ENCODE measurements around the gene ZSCAN22.

ZSCAN22 gene

DNA sequence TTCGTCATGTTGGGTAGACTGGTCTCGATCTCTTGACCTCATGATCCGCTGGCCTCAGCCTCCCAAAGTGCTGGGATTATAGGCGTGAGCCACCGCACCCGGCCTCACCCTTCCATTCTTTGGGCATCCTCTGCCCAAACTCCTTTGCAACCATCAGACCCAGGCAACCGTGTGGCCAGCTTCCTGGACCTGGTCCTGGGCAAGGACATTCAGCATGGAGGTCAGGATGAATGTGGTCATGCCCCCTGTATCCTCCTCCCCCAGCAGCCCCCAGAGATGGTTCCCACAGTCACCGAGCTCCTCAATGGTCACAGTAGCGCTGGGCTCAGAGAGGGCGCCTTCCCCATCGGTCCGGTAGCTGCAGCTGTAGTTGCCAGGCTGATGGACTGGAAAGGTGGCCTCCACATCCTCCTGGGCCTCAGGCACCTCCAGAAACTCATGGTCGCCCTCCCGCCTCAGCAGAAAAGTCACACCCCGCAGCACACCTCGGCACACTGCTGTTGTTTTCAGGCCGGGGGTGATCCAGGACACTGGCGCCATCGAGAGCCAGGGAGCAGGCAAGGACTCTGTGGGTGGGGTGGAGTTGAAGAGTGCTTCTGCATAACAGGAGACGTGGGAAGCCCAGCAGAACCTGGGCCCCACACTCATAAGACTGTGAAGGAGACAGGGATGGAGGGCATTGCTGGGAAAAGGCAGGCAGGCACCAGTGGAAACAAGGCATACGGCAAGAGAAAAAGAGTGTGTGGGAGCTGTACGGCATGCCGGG lies 25.4 kb downstream of the ZSCAN22 start:
- no peak for DNase-seq
- no peak for TF ChIP-seq GATA1 (IDR thresholded peaks at IDR 0.05; ENCODE audit: low read depth, low read length)
- no peak for TF ChIP-seq POLR2A (IDR thresholded peaks at IDR 0.05; ENCODE audit: low read length)

DNA sequence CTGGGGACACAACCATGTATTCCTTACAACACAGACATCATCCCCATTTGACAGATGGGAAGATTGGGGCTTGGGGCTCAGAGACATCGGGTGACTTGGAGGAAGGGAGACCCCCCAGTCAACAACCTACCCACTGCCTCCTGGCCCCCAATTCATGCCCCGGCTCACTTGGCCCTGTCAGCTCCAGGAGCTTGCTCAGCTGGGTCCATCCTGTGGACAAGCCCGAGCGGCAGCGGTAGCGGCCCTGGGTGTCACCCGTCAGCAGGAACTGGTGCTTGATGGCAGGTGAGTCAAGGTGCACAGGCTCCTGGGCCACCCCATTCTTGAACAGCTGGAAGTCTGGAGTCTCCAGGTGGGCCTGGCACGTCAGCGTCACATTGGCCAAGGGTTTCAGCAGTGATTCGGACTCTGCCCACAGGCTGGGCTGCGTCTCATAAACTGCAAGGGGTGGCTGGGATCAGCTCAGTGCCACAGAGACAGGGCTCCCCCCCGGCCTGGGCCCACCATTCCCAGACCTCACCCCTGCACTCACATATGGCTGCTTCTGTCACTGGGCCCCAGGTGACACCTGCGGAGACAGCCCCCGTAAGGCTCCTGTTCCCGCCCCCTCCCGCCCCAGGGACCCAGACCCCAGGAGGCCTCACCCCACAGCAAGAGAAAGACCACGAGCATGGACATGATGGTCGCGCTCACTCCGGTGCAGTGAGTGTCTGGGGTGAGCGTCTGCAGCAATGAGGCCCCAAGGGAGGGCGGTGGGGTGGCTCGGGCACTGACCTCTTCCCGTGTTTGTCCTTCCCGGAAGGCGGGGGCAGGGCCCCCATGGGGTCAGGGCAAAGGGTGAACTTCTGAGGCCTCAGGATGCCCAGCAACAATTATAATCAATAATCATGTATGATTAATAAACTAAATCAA lies 26.2 kb downstream of the ZSCAN22 start, which contains the start of gene A1BG:
Gene A1BG, minus strand, starts transcription at position 733 of the 912 bp plus-strand sequence. Its CDS starts 55 bp downstream, at position 678.
- no peak for TF ChIP-seq GATA1 (IDR thresholded peaks at IDR 0.05; ENCODE audit: low read depth, low read length)
- TF ChIP-seq POLR2A (IDR thresholded peaks at IDR 0.05; ENCODE audit: low read length): no peak
- no peak for DNase-seq

DNA sequence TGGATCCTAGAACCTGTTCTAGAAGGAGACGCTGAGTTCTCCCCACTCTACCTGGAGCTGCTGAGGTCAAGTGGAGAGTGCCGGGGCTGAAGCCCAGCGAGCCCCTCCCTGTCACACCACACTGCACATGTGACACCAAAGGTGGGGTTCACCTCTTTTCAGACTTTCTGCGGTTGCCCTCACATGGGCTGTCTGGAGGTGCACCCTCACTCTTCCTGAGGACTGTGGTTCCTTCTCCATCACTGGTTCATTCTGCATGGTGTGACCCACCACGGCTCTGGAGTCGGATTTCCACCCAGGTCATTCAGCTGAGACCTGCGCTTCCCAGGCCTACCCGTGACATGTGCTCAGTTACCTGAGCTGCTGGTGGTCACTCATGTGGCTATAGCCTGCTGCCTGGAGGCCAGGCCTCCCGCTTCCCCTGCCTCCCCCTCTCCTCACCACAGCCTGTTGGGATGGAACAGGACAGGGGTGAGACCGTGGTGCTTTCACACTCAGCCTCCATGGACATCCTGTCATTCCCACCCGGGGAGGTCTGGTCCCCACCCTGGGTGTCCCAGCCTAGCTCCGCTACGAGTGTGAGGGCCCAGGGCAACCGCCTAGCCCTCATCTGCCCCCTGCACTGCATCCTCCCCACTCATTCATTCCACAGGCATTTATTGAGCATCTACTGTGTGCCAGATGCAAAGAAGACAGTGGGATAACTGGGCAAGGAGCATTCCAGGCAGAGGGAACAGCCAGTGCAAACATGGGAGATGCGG lies 27.1 kb downstream of the ZSCAN22 start:
- TF ChIP-seq GATA1 (IDR thresholded peaks at IDR 0.05; ENCODE audit: low read depth, low read length) (no peak), POLR2A (IDR thresholded peaks at IDR 0.05; ENCODE audit: low read length) (no peak)
- no peak for DNase-seq

DNA sequence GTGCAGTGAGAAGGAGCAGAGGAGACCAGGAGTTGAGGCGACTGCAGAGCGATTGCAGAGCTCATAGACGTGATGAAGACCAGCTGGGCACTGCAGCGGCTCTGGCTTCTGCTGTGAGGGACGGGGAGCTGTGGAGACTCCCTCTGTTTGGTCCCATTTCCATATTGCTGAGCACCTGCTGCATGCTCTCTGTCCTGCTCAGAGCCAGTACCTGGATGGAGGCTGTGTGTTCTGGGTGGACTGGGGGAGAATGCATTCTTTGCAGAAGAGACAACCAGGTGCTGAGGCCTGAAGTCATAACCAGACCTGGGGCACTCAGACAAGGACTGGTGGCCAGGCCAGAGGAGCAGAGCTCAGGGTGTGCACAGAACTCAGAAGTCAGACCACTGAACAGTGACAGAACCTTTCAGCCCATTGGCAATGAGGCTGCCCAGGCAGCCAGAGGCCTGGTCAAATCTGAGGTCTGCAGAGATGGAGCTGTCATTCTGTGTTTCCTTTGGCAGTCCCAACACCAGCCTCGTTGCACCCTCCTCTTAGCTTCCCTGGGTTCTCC lies 27.8 kb downstream of the ZSCAN22 start:
- DNase-seq: no peak
- TF ChIP-seq POLR2A (IDR thresholded peaks at IDR 0.05; ENCODE audit: low read length) (no peak), GATA1 (IDR thresholded peaks at IDR 0.05; ENCODE audit: low read depth, low read length) (no peak)

DNA sequence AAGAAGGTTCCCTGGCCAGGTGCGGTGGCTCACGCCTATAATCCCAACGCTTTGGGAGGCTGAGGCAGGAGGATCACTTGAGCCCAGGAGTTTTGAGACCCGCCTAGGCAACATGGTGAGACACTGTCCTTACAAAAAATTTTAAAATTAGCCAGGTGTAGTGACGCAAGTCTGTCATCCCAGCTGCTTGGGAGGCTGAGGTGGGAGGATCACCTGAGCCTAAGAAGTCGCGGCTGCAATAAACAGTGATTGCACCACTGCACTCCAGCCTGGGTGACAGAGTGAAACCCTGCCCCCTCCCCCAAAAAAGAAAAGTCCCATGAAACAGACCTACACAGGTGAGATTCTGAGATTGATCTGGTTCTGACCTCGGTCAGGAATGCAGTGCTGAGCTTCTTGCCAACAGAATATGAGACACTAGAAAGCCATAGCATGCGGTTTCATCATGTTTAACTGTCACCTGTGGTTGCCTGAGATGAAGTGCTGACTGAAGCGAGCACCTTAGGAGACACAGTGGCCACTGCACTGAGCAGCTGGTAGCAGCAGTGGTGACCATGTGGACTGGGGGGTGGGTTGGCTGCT lies 28.5 kb downstream of the ZSCAN22 start:
- DNase-seq: no peak
- no peak for TF ChIP-seq POLR2A (IDR thresholded peaks at IDR 0.05; ENCODE audit: low read length)
- TF ChIP-seq GATA1 (IDR thresholded peaks at IDR 0.05; ENCODE audit: low read depth, low read length): no peak

DNA sequence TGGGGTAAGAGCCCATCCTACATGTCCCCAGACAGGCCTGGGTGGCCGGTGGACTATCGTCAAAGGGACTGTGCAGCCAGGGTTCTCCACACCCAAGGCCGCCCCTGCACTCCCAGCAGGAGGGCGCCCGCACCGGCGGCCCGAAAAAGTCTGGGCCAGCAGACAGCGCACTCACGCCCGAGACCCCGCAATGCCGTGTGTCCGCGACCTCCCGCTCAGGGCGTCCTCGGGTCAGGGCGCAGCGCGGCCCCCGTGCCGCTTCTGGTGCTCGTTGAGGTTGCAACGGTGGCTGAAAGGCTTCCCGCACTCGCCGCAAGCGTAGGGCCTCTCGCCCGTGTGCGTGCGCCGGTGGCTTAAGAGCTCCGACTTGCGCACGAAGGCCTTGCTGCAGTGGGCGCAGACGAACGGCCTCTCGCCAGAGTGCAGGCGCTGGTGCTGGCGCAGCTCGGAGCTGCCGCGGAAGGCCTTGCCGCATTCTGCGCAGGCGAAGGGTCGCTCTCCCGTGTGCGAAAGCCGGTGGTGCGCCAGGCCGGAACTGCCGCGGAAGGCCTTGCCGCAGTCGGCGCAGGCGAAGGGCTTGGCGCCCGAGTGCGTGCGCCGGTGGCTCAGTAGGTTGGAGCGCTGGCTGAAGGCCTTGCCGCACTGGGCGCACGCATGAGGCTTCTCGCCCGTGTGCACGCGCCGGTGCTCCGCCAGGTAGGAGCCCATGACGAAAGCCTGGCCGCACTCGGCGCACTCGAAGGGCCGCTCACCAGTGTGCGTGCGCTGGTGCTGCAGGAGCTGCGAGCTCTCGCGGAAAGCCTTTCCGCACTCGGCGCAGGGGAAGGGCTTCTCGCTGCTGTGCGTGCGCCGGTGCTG lies 29.3 kb downstream of the ZSCAN22 start:
- no peak for TF ChIP-seq POLR2A (IDR thresholded peaks at IDR 0.05; ENCODE audit: low read length)
- TF ChIP-seq GATA1 (IDR thresholded peaks at IDR 0.05; ENCODE audit: low read depth, low read length): no peak

DNA sequence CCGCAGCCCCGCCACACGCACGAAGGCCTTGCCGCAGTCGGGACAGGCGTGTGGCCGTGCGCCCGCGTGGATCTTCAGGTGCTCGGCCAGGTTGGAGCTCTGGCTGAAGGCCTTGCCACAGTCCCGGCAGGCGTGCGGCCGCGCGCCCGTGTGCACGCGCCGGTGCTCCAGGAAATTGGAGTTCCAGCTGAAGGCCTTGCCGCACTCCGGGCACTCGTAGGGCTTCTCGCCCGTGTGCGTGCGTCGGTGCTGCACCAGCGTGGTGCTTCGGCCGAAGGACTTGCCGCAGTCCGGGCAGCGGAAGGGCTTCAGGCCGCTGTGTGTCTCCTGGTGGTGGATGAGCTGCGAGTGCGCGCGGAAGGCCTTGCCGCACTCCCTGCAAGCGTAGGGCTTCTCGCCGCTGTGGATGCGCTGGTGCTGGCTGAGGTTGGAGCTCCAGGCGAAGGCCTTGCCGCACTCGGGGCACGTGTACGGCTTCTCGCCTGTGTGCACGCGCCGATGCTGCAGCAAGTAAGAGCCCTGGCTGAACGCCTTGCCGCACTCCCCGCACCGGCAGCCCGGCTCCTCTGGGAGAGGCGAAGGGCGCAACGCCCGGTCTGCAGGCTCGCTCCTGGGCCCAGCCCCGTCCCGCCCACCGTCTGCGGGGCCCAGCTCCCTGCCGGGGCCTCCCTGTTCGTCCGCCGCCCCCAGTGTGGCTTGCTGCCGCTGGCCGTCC lies 30.1 kb downstream of the ZSCAN22 start:
- DNase-seq: no peak

More for the DNA sequence above, 29.3 kb downstream of the ZSCAN22 start:
- peak in 1 of 2 experiments; percentile 62 for DNase-seq

DNA sequence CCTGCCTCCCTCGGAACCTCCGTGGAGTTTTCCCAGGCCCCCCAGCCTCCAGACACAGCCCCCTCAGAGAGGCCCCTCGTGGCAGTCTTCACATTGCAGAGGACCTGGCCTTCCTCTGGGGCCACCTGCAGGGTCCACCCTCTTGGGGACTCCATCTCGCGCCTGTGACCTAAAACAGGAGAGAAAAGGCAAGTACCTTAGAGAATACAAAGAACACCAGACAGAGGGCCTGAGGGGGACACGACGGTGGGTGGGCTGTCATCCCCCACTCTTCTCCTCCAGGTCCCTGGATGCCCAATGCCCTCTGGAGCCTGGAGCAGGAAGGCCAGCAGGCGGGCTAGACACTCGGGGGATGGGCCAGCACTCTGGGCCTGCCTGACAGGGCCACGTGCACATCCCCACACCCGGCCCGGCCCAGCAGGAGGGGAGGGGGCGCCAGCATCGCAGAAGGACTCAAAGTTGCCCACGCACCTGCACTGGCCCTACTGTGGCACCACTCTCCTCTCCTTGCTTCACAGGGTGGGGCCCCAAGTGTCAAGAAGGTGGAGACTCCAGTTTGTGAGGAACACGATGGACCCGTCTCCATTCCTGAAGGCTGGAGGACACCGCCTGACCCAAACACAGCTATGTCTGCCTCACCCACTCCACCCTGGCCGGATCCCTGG lies 30.8 kb downstream of the ZSCAN22 start:
- no peak for DNase-seq
- TF ChIP-seq POLR2A (IDR thresholded peaks at IDR 0.05; ENCODE audit: low read length) (no peak), GATA1 (IDR thresholded peaks at IDR 0.05; ENCODE audit: low read depth, low read length) (no peak)

More for the DNA sequence above, 30.1 kb downstream of the ZSCAN22 start:
- TF ChIP-seq GATA1 (IDR thresholded peaks at IDR 0.05; ENCODE audit: low read depth, low read length): no peak
- TF ChIP-seq POLR2A (IDR thresholded peaks at IDR 0.05; ENCODE audit: low read length): no peak

DNA sequence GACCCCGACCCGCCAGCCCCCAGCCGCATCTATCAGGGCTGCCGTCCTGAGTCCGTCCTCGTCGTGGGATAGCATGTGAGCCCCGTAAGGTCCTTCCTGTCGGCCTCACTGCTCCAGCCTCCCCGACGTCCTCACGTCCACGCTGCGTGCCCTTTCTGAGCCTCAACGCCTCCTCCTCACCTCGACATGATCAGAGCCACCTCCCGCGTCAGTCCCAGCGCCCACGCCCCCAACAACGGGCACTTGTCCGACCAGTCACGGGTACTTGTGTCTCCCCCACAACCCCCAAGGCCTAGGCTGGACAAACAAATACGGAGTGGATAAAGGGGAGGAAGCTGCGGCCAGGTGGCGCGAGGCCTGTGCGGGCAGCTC lies 35.1 kb downstream of the ZSCAN22 start:
- TF ChIP-seq GATA1 (IDR thresholded peaks at IDR 0.05; ENCODE audit: low read depth, low read length) (no peak), POLR2A (IDR thresholded peaks at IDR 0.05; ENCODE audit: low read length) (no peak)
- DNase-seq: peak in 1 of 2 experiments; percentile 83

DNA sequence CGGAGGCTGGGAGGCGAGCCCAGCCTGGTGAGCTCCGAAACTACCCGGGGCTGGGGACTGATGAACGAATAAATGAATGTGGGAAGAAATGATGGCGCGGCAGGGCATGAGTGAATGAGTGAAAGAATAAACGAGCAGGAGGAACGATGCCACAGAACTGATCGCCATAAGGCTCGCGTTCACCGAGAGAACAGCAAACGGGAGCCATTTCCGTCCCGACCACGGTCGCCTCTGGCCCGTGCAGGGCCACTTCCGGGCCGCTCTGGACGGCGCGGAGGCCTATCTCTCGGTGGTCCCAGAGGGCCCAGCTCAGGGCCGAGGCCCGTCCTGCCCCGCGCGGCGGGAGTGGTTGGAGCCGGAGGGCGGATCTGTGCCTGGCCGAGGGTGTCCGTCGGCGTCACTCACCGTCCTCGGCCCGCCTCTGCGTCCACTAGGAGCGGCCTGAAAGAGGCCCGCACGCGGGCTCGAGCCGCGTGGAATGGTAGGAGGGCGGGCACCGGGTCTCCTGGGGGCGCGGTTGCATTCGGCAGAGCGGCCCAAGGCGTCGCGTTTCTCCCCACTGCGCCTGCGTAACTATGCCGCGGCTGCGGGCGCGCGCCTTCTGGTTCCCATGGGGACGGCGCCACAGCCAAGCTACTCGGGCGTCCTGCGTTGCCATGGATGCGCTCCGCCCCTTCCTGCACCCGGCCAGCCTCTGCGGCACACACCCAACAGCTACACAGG lies 35.6 kb downstream of the ZSCAN22 start, which contains the start of gene ZNF497:
Gene ZNF497, minus strand, starts transcription at position 480 of the 723 bp plus-strand sequence. CDS start 5,116 bp downstream, outside the sequence.
- DNase-seq: peak; percentile 98 to 99
- no peak for TF ChIP-seq GATA1 (IDR thresholded peaks at IDR 0.05; ENCODE audit: low read depth, low read length)
- TF ChIP-seq POLR2A (IDR thresholded peaks at IDR 0.05; ENCODE audit: low read length): peak; percentile 92

Measured in erythroblast (primary cell).